ENCODE measurements around the gene GPR107. TPM values are rescaled to one million over a fixed set of nuclear protein-coding genes. Genes with fewer than 3 reads are reported as not detected.
A peak's percentile ranks its signal among the peaks of the same experiment; 100 is the strongest.

The GPR107 gene
- total RNA-seq, 4 donors from 2014 or later: 24.6 to 41.8 (median 34.1) TPM

DNA sequence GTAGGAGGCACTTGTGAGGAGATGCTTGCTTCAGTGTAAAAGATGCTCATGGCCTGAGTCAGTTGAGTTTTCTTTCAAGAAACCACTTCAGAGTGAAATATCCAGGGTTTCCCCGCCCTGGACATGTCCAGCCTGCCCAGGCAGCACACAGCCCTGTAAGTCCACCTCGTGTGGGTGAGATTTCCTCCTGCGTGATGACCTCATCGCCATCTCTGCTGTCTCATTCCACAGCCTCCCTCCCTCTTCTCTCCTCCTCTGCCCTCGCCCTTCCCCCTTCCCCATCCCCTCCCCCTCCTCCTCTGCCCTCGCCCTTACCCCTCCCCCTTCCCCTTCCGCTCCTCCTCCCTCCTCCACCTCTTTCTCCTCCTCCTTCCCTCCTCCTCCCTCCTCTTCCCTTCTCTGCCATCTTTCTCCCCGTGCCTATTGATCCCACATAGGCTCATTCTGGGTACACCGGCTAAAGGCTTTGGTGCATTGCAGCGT lies 84.5 kb downstream of the GPR107 start:
- Histone ChIP-seq H3K36me3 (peaks cover 21% of the 10 kb centered on the region), H3K4me3 (no peak overlapping the region), H3K4me1 (peaks cover 27% of the 10 kb centered on the region), H3K27ac (peak overlapping the region; percentile 67), H3K27me3 (no peaks in the 10 kb centered on the region), H3K9me3 (no peaks in the 10 kb centered on the region)
- TF ChIP-seq EP300 (IDR thresholded peaks at IDR 0.05) (no peak), POLR2AphosphoS5 (IDR thresholded peaks at IDR 0.05) (no peak)
- TF ChIP-seq, protein P1, sequence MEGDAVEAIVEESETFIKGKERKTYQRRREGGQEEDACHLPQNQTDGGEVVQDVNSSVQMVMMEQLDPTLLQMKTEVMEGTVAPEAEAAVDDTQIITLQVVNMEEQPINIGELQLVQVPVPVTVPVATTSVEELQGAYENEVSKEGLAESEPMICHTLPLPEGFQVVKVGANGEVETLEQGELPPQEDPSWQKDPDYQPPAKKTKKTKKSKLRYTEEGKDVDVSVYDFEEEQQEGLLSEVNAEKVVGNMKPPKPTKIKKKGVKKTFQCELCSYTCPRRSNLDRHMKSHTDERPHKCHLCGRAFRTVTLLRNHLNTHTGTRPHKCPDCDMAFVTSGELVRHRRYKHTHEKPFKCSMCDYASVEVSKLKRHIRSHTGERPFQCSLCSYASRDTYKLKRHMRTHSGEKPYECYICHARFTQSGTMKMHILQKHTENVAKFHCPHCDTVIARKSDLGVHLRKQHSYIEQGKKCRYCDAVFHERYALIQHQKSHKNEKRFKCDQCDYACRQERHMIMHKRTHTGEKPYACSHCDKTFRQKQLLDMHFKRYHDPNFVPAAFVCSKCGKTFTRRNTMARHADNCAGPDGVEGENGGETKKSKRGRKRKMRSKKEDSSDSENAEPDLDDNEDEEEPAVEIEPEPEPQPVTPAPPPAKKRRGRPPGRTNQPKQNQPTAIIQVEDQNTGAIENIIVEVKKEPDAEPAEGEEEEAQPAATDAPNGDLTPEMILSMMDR (IDR thresholded peaks at IDR 0.05): no peak
- no peak for DNase-seq (ENCODE audit: low spot score in 2 of 2)
- WGBS: 34% methylated on average over 10 of the region's 10 CpGs

DNA sequence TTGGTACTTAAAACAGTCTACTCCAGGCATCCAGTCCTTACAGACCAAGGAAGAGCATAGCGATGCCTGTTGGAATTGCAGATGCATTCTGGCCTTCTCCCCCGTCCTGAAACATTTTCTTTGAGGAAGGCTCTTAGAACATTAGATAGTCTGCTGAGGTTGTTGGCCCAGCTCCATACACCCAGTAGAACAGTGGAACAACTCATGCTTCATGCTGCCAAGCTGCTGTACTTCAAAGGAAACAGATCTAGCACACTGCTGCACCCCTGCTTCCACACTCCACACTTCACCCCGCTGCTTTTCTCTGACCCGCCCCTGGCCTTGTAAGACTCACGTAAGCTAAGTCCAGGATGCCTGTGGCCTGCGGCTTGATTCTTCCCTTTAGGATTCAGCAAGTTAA lies 85.1 kb downstream of the GPR107 start:
- WGBS: 29% methylated on average over 6 of the region's 6 CpGs
- peaks cover 17% of the 10 kb centered on the region for H3K36me3 ChIP-seq
- H3K4me1 ChIP-seq: peaks cover 33% of the 10 kb centered on the region
- peak in 1 of 2 donors; percentile 73 for DNase-seq (ENCODE audit: low spot score in 2 of 2)
- H3K4me3 ChIP-seq: no peak overlapping the region
- peak overlapping the region; percentile 67 for H3K27ac ChIP-seq
- no peaks in the 10 kb centered on the region for H3K27me3 ChIP-seq
- TF ChIP-seq POLR2A (IDR thresholded peaks at IDR 0.05) (no peak), POLR2AphosphoS5 (IDR thresholded peaks at IDR 0.05) (no peak), EP300 (IDR thresholded peaks at IDR 0.05) (no peak)
- TF ChIP-seq, protein P1 (IDR thresholded peaks at IDR 0.05): no peak
- H3K9me3 ChIP-seq: no peaks in the 10 kb centered on the region

DNA sequence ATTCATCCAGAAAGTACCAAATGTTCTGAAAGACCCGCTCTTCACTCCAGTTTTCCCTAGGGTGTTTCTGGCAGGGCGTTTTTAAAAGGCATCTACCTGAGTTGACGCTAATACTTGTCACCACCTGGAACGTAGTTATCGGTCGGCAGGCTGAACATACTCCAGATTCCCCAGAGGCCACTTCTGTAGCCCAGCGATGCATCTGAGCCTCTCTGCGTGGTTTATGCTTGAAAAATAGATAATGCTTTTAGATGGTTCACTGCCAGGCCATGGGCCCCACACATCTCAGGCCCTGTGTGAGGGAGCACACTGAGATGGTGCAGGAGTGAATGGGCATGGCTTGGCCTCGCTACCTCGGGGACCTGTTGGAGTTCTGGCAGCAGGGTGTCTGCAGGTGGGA lies 85.5 kb downstream of the GPR107 start:
- no peaks in the 10 kb centered on the region for H3K27me3 ChIP-seq
- no peak for DNase-seq (ENCODE audit: low spot score in 2 of 2)
- H3K4me1 ChIP-seq: peaks cover 35% of the 10 kb centered on the region
- WGBS: 66% methylated on average over 6 of the region's 10 CpGs
- H3K36me3 ChIP-seq: peaks cover 17% of the 10 kb centered on the region
- TF ChIP-seq EP300 (IDR thresholded peaks at IDR 0.05): no peak
- no peak for TF ChIP-seq POLR2A (IDR thresholded peaks at IDR 0.05)
- no peak for TF ChIP-seq POLR2AphosphoS5 (IDR thresholded peaks at IDR 0.05)
- TF ChIP-seq, protein P1 (IDR thresholded peaks at IDR 0.05): no peak
- H3K4me3 ChIP-seq: no peak overlapping the region
- peak overlapping the region; percentile 32 for H3K27ac ChIP-seq
- no peaks in the 10 kb centered on the region for H3K9me3 ChIP-seq

DNA sequence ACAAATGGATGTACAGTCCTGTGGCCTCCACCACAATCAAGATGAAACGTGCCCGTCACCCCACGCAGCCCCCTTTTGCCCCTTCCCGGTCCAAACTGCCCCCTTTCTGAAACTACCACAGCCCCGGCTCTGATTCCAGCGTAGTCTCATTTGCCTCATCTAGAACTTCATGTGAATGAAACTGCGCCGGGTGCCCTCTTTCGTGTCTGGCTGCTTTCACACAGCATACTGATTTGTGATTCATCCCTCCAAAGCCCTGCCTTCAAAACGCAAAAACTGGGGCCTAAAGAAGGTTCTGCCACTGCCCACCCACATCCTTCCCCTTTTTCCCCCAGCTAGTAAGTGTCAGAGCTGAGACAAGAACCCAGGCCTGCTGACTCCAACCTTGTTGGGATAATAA lies 87.0 kb downstream of the GPR107 start:
- no peak overlapping the region for H3K27ac ChIP-seq
- TF ChIP-seq POLR2A (IDR thresholded peaks at IDR 0.05): no peak
- no peak for TF ChIP-seq EP300 (IDR thresholded peaks at IDR 0.05)
- TF ChIP-seq, protein P1 (IDR thresholded peaks at IDR 0.05): no peak
- TF ChIP-seq POLR2AphosphoS5 (IDR thresholded peaks at IDR 0.05): no peak
- H3K27me3 ChIP-seq: no peaks in the 10 kb centered on the region
- peaks cover 7% of the 10 kb centered on the region for H3K36me3 ChIP-seq
- 86% methylated on average over 10 of the region's 10 CpGs for WGBS
- H3K4me1 ChIP-seq: peaks cover 39% of the 10 kb centered on the region
- no peaks in the 10 kb centered on the region for H3K9me3 ChIP-seq
- DNase-seq (ENCODE audit: low spot score in 2 of 2): no peak
- no peak overlapping the region for H3K4me3 ChIP-seq

DNA sequence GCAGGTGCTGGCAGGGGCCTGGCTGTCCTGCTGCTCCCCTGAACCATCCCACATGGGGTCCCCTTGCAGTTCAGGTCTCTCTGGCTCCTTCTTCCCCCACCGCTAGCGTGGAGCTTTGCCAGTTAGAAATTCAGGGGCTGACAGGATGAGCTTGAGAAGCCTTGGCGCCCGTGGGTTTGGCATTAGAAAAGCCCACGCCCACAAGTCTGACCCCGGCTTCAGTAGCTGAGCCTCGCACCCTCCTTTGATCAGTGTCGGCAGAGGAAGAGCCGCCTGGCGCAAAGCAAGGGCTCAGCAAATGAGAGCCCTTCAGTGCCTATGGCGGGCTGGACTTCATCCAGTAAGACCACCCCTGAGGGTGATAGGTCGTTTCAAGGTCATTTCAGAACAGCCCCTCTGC lies 88.3 kb downstream of the GPR107 start:
- H3K27me3 ChIP-seq: no peaks in the 10 kb centered on the region
- 71% methylated on average over 12 of the region's 12 CpGs for WGBS
- TF ChIP-seq POLR2A (IDR thresholded peaks at IDR 0.05): no peak
- no peak for TF ChIP-seq POLR2AphosphoS5 (IDR thresholded peaks at IDR 0.05)
- TF ChIP-seq, protein P1 (IDR thresholded peaks at IDR 0.05): no peak
- no peak for TF ChIP-seq EP300 (IDR thresholded peaks at IDR 0.05)

More for the DNA sequence above, 88.3 kb downstream of the GPR107 start:
- Histone ChIP-seq H3K4me3 (no peak overlapping the region), H3K27ac (no peak overlapping the region), H3K36me3 (peaks cover under 1% of the 10 kb centered on the region), H3K9me3 (no peaks in the 10 kb centered on the region), H3K4me1 (peaks cover 39% of the 10 kb centered on the region)
- no peak for DNase-seq (ENCODE audit: low spot score in 2 of 2)

All from suprapubic skin (tissue), 4 donors.